ENCODE results near the gene C1QA.
"Not testable (repeated sequence)": the region's sequence is repeated elsewhere in the genome, so short reads cannot be mapped to it uniquely, and the experiment has no call there.

The C1QA gene

DNA sequence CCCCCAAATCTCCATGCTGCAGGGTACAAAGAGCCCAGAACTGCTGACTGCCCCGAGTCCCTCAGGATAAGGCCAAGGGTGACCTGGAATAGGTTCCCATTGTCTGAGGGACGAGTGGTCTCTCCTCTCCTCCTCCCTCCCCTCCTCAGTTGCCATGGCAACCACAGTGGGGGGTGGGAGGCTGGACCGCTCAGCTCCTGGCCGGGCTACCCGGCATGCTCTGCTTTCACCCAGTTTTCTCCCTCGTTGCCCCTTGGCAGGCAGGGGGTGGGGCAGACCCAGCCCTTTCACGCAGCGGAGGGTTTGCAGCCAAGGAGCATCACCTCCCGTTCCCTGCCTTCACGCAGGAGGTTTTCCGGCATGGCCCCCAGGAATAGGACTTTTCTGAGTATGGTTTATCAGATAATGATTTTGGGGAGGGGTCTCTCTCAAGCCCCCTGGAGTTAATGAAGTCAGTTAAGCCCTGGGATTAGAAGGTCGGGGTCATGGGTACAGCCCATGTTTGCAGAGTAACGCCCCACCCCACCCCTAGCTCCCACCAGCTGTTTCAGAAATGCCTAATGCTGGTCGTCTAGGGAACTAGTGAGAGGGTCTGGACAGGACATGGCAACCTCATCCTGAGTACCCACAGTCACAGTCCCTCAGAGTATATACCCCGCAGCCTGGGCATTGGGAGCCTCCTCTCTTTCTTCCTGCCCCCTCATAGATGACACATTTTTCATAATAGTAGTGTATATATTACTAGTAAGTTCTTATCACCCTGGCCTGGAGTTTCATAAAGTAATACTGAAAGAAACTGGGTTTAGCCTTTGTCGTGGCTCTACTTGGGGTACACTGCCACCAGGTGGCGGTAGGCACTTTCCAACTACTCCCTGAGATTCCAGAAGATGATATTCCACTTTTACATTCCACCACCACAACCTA is 37.3 kb downstream of the C1QA start:
- no peak overlapping the region for H3K9ac ChIP-seq (ENCODE audit: low read length)
- H3K4me3 ChIP-seq (ENCODE audit: low read length) = no peak overlapping the region

DNA sequence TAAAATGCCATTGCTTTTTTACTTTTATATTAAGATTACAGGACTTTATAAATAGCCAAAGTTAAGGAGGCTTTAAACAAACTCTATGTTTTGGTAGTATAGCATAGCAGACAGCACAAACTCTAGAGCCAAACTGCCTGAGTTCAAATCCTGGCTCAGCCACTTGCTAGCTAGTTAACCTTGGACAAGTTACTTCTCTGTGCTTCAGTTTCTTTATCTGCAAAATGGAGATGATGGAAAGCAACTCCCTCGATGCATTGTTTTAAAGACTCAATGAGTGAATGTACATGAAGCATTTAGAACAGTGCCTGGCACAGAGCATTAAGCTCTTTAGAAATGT is 38.0 kb downstream of the C1QA start:
- Histone ChIP-seq H2AFZ (ENCODE audit: low read depth, low read length) (no peak overlapping the region), H3K9me3 (ENCODE audit: insufficient read depth, low read length) (no peaks in the 10 kb centered on the region), H3K4me2 (ENCODE audit: low read length) (no peak overlapping the region), H3K27ac (ENCODE audit: low read length) (no peak overlapping the region), H3K4me3 (ENCODE audit: low read length) (no peak overlapping the region), H3K27me3 (ENCODE audit: low read depth, low read length) (peaks cover 24% of the 10 kb centered on the region), H3K9ac (ENCODE audit: low read length) (no peak overlapping the region), H4K20me1 (ENCODE audit: insufficient read depth, low read length) (no peaks in the 10 kb centered on the region), H3K79me2 (ENCODE audit: low read length) (no peaks in the 10 kb centered on the region), H3K4me1 (ENCODE audit: low read length) (peaks cover 4% of the 10 kb centered on the region; the same call in 1 of the 2 replicates), H3K36me3 (replicated peaks; ENCODE audit: low read depth, low read length) (no peaks in the 10 kb centered on the region)
- TF ChIP-seq EZH2phosphoT487 (IDR thresholded peaks at IDR 0.05; ENCODE audit: low read depth) = no peak
- TF ChIP-seq CTCF (IDR thresholded peaks at IDR 0.05; ENCODE audit: low read depth, low read length) = no peak

More for the DNA sequence above, 37.3 kb downstream of the C1QA start:
- TF ChIP-seq EZH2phosphoT487 (IDR thresholded peaks at IDR 0.05; ENCODE audit: low read depth) (no peak), CTCF (IDR thresholded peaks at IDR 0.05; ENCODE audit: low read depth, low read length) (peak; percentile 80)
- Histone ChIP-seq H2AFZ (ENCODE audit: low read depth, low read length) (no peak overlapping the region), H3K9me3 (ENCODE audit: insufficient read depth, low read length) (no peaks in the 10 kb centered on the region), H3K4me2 (ENCODE audit: low read length) (no peak overlapping the region), H3K4me1 (ENCODE audit: low read length) (peaks cover 4% of the 10 kb centered on the region; the same call in 1 of the 2 replicates), H3K27me3 (ENCODE audit: low read depth, low read length) (peaks cover 24% of the 10 kb centered on the region), H4K20me1 (ENCODE audit: insufficient read depth, low read length) (no peaks in the 10 kb centered on the region), H3K27ac (ENCODE audit: low read length) (no peak overlapping the region), H3K36me3 (replicated peaks; ENCODE audit: low read depth, low read length) (no peaks in the 10 kb centered on the region), H3K79me2 (ENCODE audit: low read length) (no peaks in the 10 kb centered on the region)

GRCh38 chr1:22676151-22676550 is 39.7 kb downstream of the C1QA start:
- H3K9ac ChIP-seq (ENCODE audit: low read length); H3K36me3 ChIP-seq (replicated peaks; ENCODE audit: low read depth, low read length); H3K4me1 ChIP-seq (ENCODE audit: low read length); H2AFZ ChIP-seq (ENCODE audit: low read depth, low read length); H3K4me2 ChIP-seq (ENCODE audit: low read length); H3K9me3 ChIP-seq (ENCODE audit: insufficient read depth, low read length); H4K20me1 ChIP-seq (ENCODE audit: insufficient read depth, low read length); H3K27ac ChIP-seq (ENCODE audit: low read length); H3K4me3 ChIP-seq (ENCODE audit: low read length); H3K79me2 ChIP-seq (ENCODE audit: low read length): not testable (repeated sequence)
- H3K27me3 ChIP-seq (ENCODE audit: low read depth, low read length) = peaks cover 19% of the 10 kb centered on the region

DNA sequence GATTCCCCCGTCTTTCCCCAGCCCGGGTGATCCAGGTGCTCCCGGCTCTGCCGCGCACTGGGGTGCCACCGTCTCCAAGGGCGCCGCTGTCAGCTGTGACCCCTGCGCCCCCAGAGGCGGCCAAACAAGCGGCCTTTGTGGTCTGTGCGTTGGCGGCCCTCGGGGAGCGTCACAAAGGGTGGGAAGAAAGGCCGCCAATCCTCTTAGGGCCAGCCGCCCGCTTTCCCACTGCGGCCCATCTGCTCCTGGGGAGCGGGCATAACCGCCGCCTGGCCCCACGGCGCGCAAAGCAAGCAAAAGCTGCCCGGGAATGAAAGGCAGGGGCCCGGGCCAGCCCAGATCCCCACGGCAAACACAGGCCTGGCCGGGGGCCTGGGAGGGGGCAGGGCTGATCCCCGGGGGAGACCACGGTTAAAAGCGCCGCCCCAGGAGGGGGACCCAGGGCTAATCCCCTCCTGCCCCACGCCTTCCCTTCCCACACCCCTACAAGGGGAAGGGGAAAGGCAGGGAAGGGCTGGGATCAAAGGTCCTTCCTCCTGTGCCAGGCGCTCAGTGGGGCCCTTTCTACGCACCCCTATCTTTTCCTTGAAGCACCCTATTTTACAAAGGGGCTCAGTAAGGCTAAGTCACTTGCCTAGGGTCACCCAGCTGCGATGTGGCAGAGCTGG is 40.6 kb downstream of the C1QA start:
- Histone ChIP-seq H3K27ac (ENCODE audit: low read length) (no peak overlapping the region), H3K79me2 (ENCODE audit: low read length) (no peaks in the 10 kb centered on the region), H2AFZ (ENCODE audit: low read depth, low read length) (no peak overlapping the region), H3K36me3 (replicated peaks; ENCODE audit: low read depth, low read length) (no peaks in the 10 kb centered on the region), H3K4me2 (ENCODE audit: low read length) (no peak overlapping the region), H3K9me3 (ENCODE audit: insufficient read depth, low read length) (no peaks in the 10 kb centered on the region), H4K20me1 (ENCODE audit: insufficient read depth, low read length) (no peaks in the 10 kb centered on the region), H3K9ac (ENCODE audit: low read length) (no peak overlapping the region), H3K4me1 (ENCODE audit: low read length) (peaks cover 4% of the 10 kb centered on the region; the same call in 1 of the 2 replicates), H3K27me3 (ENCODE audit: low read depth, low read length) (peaks cover 13% of the 10 kb centered on the region; the same call in 1 of the 2 replicates), H3K4me3 (ENCODE audit: low read length) (no peak overlapping the region)
- TF ChIP-seq EZH2phosphoT487 (IDR thresholded peaks at IDR 0.05; ENCODE audit: low read depth) (no peak), CTCF (IDR thresholded peaks at IDR 0.05; ENCODE audit: low read depth, low read length) (no peak)
